IPS DF 6.9 (cell line): Measurements from ENCODE around the gene WDR70.
"Not testable (repeated sequence)": the region's sequence is repeated elsewhere in the genome, so short reads cannot be mapped to it uniquely, and the experiment has no call there.

Source experiments
- DNase-seq: peaks from one replicate; pipeline ENCODE4 v3.0.0-alpha.2; 2013; ENCODE audit warnings: low read depth, low spot score
- H3K27ac ChIP-seq: one replicate; pipeline ENCODE4 v1.5.1; 2013; ENCODE audit warnings: low read length, control low read depth
- H3K27me3 ChIP-seq: 2 replicates; pipeline ENCODE4 v1.6.1; 2013; ENCODE audit warnings: mild to moderate bottlenecking, low read length; ENCODE audit not compliant: control insufficient read depth, insufficient read depth
- H3K36me3 ChIP-seq: 2 replicates; pipeline ENCODE4 v1.6.1; 2013; ENCODE audit warnings: low read length; ENCODE audit not compliant: control insufficient read depth, insufficient read depth
- H3K4me1 ChIP-seq: 2 replicates; pipeline ENCODE4 v1.6.1; 2013; ENCODE audit warnings: low read length; ENCODE audit not compliant: control insufficient read depth, insufficient read depth
- H3K4me3 ChIP-seq: 2 replicates; pipeline ENCODE4 v1.5.1; 2013; ENCODE audit warnings: mild to moderate bottlenecking, low read length
- H3K9me3 ChIP-seq: 2 replicates; pipeline ENCODE4 v1.6.1; 2013; ENCODE audit warnings: low read length, inconsistent platforms; ENCODE audit not compliant: control insufficient read depth, insufficient read depth
- WGBS: extraction: QIAGEN DNeasy Blood & Tissue Kit; methylation state at CpG from one replicate; pipeline ENCODE4 v1.1.7; 2013; ENCODE audit warnings: mixed read lengths, missing lambda C conversion rate; ENCODE audit not compliant: insufficient read length, insufficient coverage; 5-methylcytosine and 5-hydroxymethylcytosine counted together

The WDR70 gene

DNA sequence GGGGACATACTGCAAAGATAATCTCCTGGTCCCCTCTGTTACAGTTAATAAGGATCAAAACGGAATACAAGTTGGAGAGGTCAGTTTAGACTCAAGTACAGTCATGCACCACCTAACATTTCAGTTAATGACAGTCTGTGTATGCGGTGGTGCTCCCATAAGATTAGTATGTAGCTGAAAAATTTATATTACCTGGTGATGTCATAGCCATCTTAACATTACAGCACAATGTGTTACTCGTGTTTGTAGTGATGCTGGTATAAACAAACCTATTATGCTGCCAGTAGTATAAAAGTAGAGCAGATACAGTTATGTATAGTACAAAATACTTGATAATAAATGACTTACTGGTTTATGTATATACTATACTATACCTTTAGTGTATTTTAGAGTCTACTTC lies 252.8 kb downstream of the WDR70 start:
- Histone ChIP-seq H3K27ac (no peak overlapping the region), H3K27me3 (no peaks in the 10 kb centered on the region), H3K9me3 (no peaks in the 10 kb centered on the region), H3K36me3 (no peaks in the 10 kb centered on the region), H3K4me1 (no peaks in the 10 kb centered on the region), H3K4me3 (no peak overlapping the region)
- DNase-seq: no peak
- WGBS: no CpG with 5 or more reads among the region's 3 CpGs

DNA sequence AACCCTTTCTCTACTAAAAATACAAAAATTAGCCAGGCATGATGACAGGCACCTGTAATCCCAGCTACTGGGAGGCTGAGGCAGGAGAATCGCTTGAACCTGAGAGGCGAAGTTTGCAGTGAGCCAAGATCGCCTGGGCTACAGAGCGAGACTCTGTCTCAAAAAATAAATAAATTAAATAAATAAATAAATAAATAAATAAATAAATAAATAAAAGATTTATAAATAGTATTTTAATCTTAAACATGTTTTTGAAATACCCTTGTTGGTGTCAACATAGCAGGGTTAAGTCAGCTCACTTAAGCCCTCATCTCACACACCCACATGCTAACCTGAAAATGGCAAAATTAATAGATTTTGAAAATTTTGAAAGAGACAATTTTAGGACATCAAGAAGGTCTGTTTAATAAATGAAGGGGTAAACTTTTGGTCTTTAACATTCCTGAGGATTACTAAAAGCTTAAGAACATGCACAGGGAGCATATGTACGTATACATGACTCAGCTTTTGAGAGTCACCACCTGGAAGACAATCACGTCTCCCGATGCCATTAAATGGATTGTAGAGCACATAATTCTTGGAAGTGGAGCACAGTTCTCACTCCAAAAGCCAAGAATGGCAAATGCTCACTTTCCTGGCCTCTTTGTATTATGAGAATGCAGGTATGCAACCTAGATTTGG lies 258.2 kb downstream of the WDR70 start:
- Histone ChIP-seq H3K4me3 (no peak overlapping the region), H3K9me3 (no peaks in the 10 kb centered on the region), H3K36me3 (no peaks in the 10 kb centered on the region), H3K4me1 (no peaks in the 10 kb centered on the region), H3K27me3 (no peaks in the 10 kb centered on the region), H3K27ac (no peak overlapping the region)
- no peak for DNase-seq
- WGBS: no CpG with 5 or more reads among the region's 7 CpGs

DNA sequence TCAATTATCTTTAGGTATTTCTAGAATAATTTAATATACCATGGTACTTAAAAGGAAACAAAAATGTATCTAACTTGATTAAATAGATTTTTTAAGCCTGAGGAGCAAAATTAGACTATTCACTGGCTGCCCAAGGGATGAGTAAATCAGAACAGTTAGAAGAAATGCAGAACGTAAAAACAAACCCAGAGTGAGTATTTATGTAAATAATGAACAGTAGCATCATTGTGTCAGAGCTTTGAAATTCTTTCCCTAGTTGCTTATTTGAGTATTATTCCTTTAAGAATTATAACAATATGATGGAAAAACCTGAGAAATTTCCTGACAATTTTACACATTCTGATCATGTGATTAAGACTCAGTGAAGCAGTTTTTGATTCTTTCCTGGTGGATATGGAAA lies 259.8 kb downstream of the WDR70 start:
- Histone ChIP-seq H3K4me1 (no peaks in the 10 kb centered on the region), H3K9me3 (no peaks in the 10 kb centered on the region), H3K4me3 (no peak overlapping the region), H3K27me3 (no peaks in the 10 kb centered on the region), H3K36me3 (no peaks in the 10 kb centered on the region), H3K27ac (no peak overlapping the region)
- no peak for DNase-seq
- no CpG with 5 or more reads among the region's 1 CpG for WGBS

DNA sequence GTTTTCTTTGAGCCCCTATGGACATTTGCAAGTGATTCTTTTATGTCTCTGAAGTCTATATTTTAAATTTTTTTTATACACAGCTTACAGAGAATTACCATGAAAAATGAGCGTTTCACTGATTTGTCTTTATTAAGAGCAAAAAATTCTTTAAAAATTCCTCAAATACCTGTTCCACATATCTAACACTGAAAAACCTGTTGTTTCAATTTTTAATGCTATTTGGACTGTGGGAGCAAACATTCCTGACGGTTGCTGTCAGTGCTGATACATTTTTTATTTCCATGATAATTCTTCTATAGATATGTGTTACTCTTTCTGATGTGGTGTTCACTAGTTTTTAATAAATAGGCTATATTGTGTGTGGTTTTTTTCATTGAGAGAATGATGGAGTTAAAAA lies 261.0 kb downstream of the WDR70 start:
- Histone ChIP-seq H3K27ac (no peak overlapping the region), H3K4me3 (no peak overlapping the region), H3K36me3 (no peaks in the 10 kb centered on the region), H3K27me3 (no peaks in the 10 kb centered on the region), H3K9me3 (no peaks in the 10 kb centered on the region), H3K4me1 (no peaks in the 10 kb centered on the region)
- no peak for DNase-seq
- WGBS: no CpG with 5 or more reads among the region's 2 CpGs

DNA sequence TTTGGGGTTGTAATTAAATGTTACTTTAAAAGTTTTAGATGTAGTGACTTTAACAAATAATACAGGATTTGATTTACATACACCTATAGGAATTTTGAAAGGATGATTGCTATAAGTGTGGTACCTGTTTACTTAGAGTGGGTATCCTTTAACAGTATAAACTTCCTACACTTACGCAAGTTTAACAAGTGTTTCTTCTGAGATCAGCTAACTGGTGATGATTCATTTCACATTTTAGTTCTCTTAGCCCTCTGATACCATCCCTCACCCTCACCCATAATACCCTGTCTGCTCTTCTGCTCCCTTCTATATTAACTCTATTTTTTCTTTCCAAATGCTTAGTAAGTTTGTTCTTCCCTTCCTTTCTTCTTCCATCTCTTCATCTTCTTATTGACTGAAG lies 262.8 kb downstream of the WDR70 start:
- Histone ChIP-seq H3K9me3 (no peaks in the 10 kb centered on the region), H3K27me3 (no peaks in the 10 kb centered on the region), H3K36me3 (no peaks in the 10 kb centered on the region), H3K4me1 (no peaks in the 10 kb centered on the region), H3K4me3 (no peak overlapping the region), H3K27ac (no peak overlapping the region)
- no CpG with 5 or more reads among the region's 1 CpG for WGBS
- no peak for DNase-seq

DNA sequence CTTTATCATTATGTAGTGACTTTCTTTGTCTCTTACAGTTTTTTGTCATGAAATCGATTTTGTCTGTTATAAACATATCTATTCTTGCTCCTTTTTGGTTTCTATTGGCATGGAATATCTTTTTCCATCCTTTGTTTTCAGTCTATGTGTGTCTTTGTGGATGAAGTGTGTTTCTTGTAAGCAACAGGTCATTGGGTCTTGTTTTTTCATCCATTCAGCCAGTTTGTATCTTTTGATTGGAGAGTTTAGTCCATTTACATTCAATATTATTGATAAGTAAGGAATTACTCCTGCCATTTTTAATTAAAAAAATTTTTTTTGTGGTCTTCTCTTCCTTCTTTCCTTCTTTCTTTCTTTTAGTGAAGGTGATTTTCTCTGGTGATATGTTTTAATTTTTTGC lies 266.6 kb downstream of the WDR70 start:
- WGBS: no CpG with 5 or more reads among the region's 1 CpG
- Histone ChIP-seq H3K9me3 (no peaks in the 10 kb centered on the region), H3K4me1 (no peaks in the 10 kb centered on the region), H3K27me3 (no peaks in the 10 kb centered on the region), H3K27ac (no peak overlapping the region), H3K4me3 (no peak overlapping the region), H3K36me3 (no peaks in the 10 kb centered on the region)
- DNase-seq: no peak

DNA sequence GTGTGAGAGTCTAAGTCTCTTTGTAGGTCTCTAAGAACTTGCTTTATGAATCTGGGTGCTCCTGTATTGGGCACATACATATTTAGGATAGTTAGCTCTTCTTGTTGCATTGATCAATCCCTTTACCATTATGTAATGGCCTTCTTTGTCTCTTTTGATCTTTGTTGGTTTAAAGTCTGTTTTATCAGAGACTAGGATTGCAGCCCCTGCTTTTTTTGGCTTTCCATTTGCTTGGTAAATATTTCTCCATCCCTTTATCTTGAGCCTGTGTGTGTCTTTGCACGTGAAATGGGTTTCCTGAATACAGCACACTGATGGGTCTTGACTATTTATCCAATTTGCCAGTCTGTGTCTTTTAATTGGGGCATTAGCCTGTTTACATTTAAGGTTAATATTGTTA lies 275.4 kb downstream of the WDR70 start:
- not testable (repeated sequence) for H3K4me3 ChIP-seq, DNase-seq, H3K36me3 ChIP-seq, H3K9me3 ChIP-seq, H3K27ac ChIP-seq, H3K4me1 ChIP-seq, H3K27me3 ChIP-seq
- WGBS: no CpG with 5 or more reads among the region's 1 CpG

DNA sequence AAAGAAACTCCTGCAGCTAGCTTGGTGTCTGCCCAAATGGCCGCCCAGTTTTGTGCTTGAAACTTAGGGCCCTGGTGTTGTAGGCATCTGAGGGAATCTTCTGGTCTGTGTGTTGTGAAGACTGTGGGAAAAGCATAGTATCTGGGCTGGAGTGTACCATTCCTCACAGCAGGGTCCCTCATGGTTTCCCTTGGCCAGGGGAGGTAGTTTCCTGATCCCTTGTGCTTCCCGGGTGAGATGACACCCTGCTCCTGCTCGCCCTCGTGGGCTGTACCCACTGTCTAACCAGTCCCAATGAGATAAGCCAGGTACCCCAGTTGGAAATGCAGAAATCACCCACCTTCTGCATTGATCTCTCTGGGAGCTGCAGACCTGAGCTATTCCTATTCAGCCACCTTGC lies 277.9 kb downstream of the WDR70 start:
- Histone ChIP-seq H3K4me1 (0 out of 2 replicates have a peak, but pooled peaks cover 2% of the 10 kb centered on the region), H3K36me3 (no peaks in the 10 kb centered on the region), H3K9me3 (no peaks in the 10 kb centered on the region), H3K27ac (no peak overlapping the region), H3K4me3 (no peak overlapping the region), H3K27me3 (no peaks in the 10 kb centered on the region)
- DNase-seq: no peak
- WGBS: no CpG with 5 or more reads among the region's 4 CpGs

DNA sequence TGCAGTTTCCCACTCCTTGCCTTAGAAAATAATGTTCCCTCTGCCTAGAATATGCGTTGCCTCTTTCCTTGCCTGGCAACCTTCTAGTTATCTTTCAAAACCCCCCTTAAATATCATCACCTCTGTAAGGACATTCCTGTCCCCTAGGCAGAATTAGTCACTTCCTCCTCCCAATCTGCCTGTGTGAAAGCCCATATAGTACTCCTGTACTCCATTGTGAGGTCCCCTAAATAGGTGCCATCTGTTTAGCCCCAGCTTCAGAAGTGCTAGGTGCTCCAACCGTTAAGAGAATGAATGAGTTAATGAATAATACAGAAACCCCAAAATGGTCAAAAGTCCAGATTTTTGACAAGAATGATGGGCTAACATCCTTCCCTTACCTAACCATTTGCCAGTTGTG lies 279.3 kb downstream of the WDR70 start:
- H3K27ac ChIP-seq: no peak overlapping the region
- 0 out of 2 replicates have a peak, but pooled peaks cover 2% of the 10 kb centered on the region for H3K4me1 ChIP-seq
- no peaks in the 10 kb centered on the region for H3K27me3 ChIP-seq
- no peaks in the 10 kb centered on the region for H3K36me3 ChIP-seq
- WGBS: no CpG with 5 or more reads among the region's 2 CpGs
- no peaks in the 10 kb centered on the region for H3K9me3 ChIP-seq
- DNase-seq: no peak
- no peak overlapping the region for H3K4me3 ChIP-seq

DNA sequence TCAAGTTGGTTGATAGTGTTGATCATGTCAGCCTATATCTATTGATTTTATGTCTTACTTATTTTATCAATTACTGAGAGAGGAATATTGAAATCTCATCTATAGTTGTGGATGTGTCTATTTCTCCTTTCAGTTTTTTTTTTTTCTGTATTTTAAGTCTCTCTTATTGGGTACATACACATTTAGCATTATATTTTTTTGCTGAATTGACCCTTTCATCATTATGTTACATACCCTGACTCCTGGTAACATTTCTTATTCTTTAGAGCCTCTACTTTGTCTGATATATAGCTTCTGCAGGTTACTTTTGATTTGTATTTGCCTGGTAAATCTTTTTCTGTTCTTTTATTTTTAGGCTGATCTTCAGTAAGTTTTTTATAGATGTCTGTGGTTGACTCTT lies 281.2 kb downstream of the WDR70 start:
- DNase-seq: no peak
- no peak overlapping the region for H3K4me3 ChIP-seq
- no peaks in the 10 kb centered on the region for H3K36me3 ChIP-seq
- no peak overlapping the region for H3K27ac ChIP-seq
- H3K9me3 ChIP-seq: no peaks in the 10 kb centered on the region
- H3K27me3 ChIP-seq: no peaks in the 10 kb centered on the region
- 0 out of 2 replicates have a peak, but pooled peaks cover 2% of the 10 kb centered on the region for H3K4me1 ChIP-seq

DNA sequence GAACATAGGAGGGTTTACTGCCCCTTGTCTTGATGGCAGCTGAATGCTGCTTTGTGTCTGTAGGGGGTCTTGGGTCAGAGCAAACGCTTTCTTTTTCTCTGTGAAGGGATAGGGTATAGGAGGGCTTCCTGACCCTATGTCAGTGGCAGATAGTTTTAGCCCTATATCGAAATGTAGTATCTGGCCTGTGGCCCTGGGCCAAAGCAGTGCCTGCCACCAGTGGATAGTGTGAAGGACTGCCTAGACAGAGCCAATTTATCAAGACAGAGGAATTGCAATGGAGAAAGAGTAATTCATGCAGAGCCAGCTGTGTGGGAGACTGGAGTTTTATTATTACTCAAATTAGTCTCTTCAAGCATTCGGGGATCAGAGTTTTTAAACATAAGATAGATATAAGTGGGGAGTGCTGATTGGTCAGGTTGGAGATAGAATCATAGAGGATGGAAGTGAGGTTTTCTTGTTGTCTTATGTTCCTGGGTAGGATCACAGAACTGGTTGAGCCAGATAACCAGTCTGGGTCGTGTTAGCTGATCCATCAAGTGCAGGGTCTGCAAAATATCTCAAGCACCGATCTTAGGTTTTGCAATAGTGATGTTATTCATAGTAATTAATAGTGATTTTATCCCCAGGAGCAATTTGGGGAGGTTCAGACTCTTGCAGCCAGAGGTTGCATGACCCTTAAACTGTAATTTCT lies 282.3 kb downstream of the WDR70 start:
- Histone ChIP-seq H3K27me3 (no peaks in the 10 kb centered on the region), H3K9me3 (no peaks in the 10 kb centered on the region), H3K4me1 (0 out of 2 replicates have a peak, but pooled peaks cover 2% of the 10 kb centered on the region), H3K4me3 (no peak overlapping the region), H3K36me3 (no peaks in the 10 kb centered on the region), H3K27ac (no peak overlapping the region)
- no CpG with 5 or more reads among the region's 5 CpGs for WGBS
- DNase-seq: no peak
